ENCODE data around the gene RNF225. TPM values are rescaled to one million over a fixed set of nuclear protein-coding genes. Genes with fewer than 3 reads are reported as not detected.

The RNF225 gene
- total and polyA plus RNA-seq, 9 of the 15 experiments (the other 6 are each of a cell fraction or from before 2014, with no cell fraction given): 0.33 TPM; not detected in 8

DNA sequence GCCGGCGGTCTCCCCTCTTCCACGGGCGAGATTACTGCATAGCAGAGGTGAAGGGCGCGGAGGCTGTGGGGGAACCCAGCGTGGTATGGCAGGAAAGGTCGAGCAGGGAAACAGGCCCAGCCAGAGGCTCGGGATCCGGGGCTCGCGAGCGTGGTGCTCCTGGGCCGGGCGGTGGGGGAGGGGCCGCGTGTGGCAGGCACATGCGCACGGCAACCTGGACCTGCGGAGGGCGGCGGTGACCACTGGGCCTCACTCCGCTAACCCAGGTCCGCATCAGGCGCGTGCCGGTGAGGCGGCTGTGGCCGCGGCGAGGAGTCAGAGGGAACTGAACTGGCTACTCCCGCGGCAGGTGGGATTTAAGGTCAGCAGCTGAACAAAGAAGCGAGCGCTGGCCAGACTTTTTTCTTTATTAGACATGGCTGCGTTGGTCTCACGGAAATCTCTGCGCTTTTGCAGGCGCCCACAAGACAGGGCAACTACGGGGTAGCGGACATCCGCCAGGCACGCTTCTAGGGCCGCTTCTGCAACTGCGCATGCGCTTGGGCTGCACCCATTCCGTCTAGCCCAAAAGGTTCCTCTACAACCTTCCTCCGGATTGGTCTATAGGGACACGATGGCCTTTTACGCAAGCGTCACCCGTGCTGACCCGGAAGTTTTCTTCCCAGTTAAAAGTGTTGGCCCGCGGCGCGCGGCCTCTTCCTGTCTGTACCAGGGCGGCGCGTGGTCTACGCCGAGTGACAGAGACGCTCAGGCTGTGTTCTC is 8.7 kb upstream of the RNF225 start, which contains the start of gene RPS5 (continued):
- TF ChIP-seq, protein P1, sequence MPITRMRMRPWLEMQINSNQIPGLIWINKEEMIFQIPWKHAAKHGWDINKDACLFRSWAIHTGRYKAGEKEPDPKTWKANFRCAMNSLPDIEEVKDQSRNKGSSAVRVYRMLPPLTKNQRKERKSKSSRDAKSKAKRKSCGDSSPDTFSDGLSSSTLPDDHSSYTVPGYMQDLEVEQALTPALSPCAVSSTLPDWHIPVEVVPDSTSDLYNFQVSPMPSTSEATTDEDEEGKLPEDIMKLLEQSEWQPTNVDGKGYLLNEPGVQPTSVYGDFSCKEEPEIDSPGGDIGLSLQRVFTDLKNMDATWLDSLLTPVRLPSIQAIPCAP (CRISPR knock-in tag; IDR thresholded peaks at IDR 0.05; ENCODE audit: borderline replicate concordance): no peak
- TF ChIP-seq ZNF75A (CRISPR knock-in tag; IDR thresholded peaks at IDR 0.05) (no peak), RBM39 (optimal IDR thresholded peaks at IDR 0.05; ENCODE audit: low read depth, low read length) (no peak), GABPA (tag; conservative IDR thresholded peaks at IDR 0.05; ENCODE audit: low read depth) (peak; percentile 98), ZNF561 (CRISPR knock-in tag; conservative IDR thresholded peaks at IDR 0.05) (no peak), ZNF311 (CRISPR knock-in tag; IDR thresholded peaks at IDR 0.05) (no peak), KHSRP (IDR thresholded peaks at IDR 0.05) (no peak), FOXJ2 (tag; IDR thresholded peaks at IDR 0.05) (no peak), SIN3B (IDR thresholded peaks at IDR 0.05; ENCODE audit: low read depth) (0 out of 2 replicates have a peak, but pooled peaks have one; percentile 64), KDM2B (CRISPR knock-in tag; IDR thresholded peaks at IDR 0.05) (0 out of 2 replicates have a peak, but pooled peaks have one; percentile 43), FOS (IDR thresholded peaks at IDR 0.05; ENCODE audit: extremely low read depth, insufficient read length) (no peak), NR2C1 (IDR thresholded peaks at IDR 0.05) (peak; percentile 99), NR2C1 (tag; IDR thresholded peaks at IDR 0.05) (peak; percentile 100)
- TF ChIP-seq, protein P2, sequence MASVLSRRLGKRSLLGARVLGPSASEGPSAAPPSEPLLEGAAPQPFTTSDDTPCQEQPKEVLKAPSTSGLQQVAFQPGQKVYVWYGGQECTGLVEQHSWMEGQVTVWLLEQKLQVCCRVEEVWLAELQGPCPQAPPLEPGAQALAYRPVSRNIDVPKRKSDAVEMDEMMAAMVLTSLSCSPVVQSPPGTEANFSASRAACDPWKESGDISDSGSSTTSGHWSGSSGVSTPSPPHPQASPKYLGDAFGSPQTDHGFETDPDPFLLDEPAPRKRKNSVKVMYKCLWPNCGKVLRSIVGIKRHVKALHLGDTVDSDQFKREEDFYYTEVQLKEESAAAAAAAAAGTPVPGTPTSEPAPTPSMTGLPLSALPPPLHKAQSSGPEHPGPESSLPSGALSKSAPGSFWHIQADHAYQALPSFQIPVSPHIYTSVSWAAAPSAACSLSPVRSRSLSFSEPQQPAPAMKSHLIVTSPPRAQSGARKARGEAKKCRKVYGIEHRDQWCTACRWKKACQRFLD (CRISPR knock-in tag; IDR thresholded peaks at IDR 0.05): peak; percentile 94
- TF ChIP-seq, protein P3, sequence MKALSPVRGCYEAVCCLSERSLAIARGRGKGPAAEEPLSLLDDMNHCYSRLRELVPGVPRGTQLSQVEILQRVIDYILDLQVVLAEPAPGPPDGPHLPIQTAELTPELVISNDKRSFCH (CRISPR knock-in tag; IDR thresholded peaks at IDR 0.05): no peak
- TF ChIP-seq, protein P3 (tag; IDR thresholded peaks at IDR 0.05): no peak
- TF ChIP-seq, protein P4, sequence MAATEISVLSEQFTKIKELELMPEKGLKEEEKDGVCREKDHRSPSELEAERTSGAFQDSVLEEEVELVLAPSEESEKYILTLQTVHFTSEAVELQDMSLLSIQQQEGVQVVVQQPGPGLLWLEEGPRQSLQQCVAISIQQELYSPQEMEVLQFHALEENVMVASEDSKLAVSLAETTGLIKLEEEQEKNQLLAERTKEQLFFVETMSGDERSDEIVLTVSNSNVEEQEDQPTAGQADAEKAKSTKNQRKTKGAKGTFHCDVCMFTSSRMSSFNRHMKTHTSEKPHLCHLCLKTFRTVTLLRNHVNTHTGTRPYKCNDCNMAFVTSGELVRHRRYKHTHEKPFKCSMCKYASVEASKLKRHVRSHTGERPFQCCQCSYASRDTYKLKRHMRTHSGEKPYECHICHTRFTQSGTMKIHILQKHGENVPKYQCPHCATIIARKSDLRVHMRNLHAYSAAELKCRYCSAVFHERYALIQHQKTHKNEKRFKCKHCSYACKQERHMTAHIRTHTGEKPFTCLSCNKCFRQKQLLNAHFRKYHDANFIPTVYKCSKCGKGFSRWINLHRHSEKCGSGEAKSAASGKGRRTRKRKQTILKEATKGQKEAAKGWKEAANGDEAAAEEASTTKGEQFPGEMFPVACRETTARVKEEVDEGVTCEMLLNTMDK (IDR thresholded peaks at IDR 0.05; ENCODE audit: borderline replicate concordance, insufficient read depth, low read depth, low read length, poor library complexity, severe bottlenecking): no peak
- TF ChIP-seq, protein P5, sequence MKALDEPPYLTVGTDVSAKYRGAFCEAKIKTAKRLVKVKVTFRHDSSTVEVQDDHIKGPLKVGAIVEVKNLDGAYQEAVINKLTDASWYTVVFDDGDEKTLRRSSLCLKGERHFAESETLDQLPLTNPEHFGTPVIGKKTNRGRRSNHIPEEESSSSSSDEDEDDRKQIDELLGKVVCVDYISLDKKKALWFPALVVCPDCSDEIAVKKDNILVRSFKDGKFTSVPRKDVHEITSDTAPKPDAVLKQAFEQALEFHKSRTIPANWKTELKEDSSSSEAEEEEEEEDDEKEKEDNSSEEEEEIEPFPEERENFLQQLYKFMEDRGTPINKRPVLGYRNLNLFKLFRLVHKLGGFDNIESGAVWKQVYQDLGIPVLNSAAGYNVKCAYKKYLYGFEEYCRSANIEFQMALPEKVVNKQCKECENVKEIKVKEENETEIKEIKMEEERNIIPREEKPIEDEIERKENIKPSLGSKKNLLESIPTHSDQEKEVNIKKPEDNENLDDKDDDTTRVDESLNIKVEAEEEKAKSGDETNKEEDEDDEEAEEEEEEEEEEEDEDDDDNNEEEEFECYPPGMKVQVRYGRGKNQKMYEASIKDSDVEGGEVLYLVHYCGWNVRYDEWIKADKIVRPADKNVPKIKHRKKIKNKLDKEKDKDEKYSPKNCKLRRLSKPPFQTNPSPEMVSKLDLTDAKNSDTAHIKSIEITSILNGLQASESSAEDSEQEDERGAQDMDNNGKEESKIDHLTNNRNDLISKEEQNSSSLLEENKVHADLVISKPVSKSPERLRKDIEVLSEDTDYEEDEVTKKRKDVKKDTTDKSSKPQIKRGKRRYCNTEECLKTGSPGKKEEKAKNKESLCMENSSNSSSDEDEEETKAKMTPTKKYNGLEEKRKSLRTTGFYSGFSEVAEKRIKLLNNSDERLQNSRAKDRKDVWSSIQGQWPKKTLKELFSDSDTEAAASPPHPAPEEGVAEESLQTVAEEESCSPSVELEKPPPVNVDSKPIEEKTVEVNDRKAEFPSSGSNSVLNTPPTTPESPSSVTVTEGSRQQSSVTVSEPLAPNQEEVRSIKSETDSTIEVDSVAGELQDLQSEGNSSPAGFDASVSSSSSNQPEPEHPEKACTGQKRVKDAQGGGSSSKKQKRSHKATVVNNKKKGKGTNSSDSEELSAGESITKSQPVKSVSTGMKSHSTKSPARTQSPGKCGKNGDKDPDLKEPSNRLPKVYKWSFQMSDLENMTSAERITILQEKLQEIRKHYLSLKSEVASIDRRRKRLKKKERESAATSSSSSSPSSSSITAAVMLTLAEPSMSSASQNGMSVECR (CRISPR knock-in tag; IDR thresholded peaks at IDR 0.05): peak; percentile 47; the same call in 1 of the 2 replicates
